ENCODE data around the gene PNCK.
"Not testable (repeated sequence)": the region's sequence is repeated elsewhere in the genome, so short reads cannot be mapped to it uniquely, and the experiment has no call there.

The PNCK gene

DNA sequence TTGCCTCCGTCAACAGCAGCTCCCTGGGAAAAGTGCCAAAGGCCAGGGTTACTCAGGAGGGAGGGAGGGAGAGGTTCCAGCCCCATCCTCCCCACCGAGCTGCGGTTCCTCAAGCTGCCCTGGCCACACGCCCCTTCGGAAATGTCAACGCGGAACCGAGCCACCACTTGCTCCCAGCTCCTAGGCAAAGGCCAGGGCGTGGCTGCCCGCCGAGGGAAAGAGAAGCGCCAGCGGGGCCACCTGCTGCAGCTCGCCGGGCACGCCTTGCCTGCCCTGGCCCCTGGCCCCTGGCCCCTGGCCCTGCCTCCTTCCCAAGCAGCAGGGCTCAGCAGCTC, 29.4 kb upstream of the PNCK start:
- no peaks in the 10 kb centered on the region for H3K4me1 Mint-ChIP-seq
- no peak for DNase-seq
- H3K36me3 Mint-ChIP-seq (ENCODE audit: low read depth): peaks cover 3% of the 10 kb centered on the region
- ATAC-seq: no peak
- no peaks in the 10 kb centered on the region for H3K27me3 Mint-ChIP-seq
- H3K27ac Mint-ChIP-seq: no peak overlapping the region
- no peaks in the 10 kb centered on the region for H3K9me3 Mint-ChIP-seq
- H3K4me3 Mint-ChIP-seq: no peak overlapping the region

DNA sequence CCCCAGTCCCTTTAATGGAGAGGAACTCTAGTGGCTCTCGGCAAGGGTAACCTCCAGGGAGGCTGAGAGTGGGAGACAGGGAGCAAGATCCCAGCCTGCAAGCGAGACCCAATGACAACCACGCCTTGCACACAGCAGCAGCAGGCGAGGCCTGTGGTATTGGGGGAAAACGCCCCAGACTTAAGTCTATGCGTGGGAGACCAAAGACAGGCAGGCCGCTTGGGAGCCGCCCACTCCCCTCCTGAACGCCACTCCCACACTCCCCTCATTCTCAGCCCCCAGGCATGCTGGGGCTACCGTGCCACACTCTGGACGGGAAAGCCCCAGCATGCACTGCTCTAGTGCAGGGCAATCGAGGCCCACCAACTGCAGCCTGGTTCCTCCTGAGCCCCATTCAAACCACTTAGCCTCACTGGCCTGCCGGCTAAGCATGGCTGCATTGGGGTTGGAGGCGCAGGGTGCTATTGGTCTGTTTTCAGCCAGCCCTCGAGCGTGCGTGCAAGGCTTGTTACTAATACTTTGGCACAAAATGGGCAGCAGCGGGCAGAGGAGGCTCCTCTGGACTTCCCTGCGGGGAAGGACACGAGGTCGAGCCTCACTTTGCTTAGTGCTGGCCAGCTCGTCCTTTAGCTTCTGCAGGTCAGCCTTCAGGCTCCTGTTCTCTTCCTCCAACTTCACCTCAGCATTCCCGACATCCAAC, 28.9 kb upstream of the PNCK start:
- ATAC-seq: no peak
- Mint-ChIP-seq H3K4me3 (no peak overlapping the region), H3K9me3 (no peaks in the 10 kb centered on the region), H3K27me3 (no peaks in the 10 kb centered on the region), H3K4me1 (no peaks in the 10 kb centered on the region), H3K27ac (no peak overlapping the region), H3K36me3 (ENCODE audit: low read depth) (peaks cover 6% of the 10 kb centered on the region)
- DNase-seq: no peak

DNA sequence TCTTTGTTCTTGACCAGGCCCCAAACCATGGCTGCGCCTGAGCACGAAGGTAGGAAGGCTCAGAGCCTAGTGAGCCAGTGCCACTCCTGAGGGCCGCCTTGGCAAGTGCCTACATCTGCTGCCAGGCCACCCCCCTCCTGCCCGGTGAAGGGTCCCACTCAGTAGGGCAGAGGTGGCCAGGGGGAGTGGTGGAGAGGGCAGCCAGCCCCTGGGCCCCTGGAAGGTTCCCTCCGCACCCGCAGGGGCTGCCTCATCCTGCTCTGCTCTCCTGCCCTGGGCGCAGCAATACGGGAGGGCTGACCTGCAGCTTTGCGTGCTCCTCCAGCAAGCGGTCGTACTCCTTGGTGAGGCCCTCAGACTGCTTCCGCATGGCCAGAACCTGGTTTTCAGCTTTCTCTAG, 28.1 kb upstream of the PNCK start:
- Mint-ChIP-seq H3K27ac (no peak overlapping the region), H3K27me3 (no peaks in the 10 kb centered on the region), H3K36me3 (ENCODE audit: low read depth) (peaks cover 10% of the 10 kb centered on the region), H3K4me3 (no peak overlapping the region), H3K9me3 (no peaks in the 10 kb centered on the region), H3K4me1 (no peaks in the 10 kb centered on the region)
- no peak for ATAC-seq
- no peak for DNase-seq

DNA sequence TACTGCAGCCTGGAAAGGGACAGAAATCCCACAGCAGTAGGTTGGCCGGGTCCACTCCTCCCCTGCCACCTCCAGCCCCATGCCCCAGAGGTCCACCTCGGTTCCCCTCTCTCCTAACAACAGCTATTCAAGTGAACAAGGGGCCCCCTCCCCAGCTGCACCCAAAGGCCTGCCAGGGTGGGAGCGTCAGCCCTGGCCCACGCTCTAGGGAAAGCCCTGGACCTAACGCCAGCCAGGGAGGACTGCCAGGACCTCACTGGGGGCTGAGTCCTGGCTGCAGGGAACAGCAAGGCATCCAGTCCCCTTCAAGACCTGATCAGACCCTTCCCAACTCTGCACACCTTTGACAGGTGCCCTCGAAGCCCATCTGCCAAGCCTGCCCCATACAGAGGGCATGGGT, 27.4 kb upstream of the PNCK start:
- peaks cover 10% of the 10 kb centered on the region for H3K36me3 Mint-ChIP-seq (ENCODE audit: low read depth)
- ATAC-seq: no peak
- H3K4me1 Mint-ChIP-seq: no peaks in the 10 kb centered on the region
- no peak overlapping the region for H3K27ac Mint-ChIP-seq
- no peak for DNase-seq
- no peak overlapping the region for H3K4me3 Mint-ChIP-seq
- no peaks in the 10 kb centered on the region for H3K27me3 Mint-ChIP-seq
- H3K9me3 Mint-ChIP-seq: no peaks in the 10 kb centered on the region

DNA sequence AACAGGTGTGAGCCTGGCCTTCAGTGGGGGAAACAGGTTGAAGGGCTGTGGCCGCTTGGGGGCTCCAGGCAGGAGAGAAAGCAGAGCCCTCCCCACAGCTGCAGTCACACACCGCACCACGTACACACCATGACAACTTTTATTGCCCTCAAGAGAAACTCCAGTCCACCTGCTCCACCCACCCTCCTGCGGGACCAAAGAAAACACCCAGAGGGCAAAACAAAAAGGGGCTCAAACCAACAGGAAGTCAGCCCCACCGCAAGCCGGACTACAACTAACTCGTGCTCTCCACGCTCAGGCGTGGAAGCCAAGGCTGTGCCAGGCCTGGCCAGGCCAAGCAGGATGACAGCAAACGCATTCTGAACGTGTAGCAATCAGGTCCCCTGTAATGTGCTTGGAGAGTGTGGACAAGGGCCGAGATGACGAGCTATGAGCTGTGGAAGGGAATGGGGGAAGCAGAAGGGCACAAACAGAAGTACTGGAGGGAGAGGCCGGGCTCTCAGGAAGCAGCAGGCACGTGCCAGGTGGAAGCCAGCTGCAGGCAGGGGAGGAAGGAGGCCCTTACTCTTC, 26.8 kb upstream of the PNCK start:
- Mint-ChIP-seq H3K36me3 (ENCODE audit: low read depth) (peaks cover 10% of the 10 kb centered on the region), H3K27ac (no peak overlapping the region), H3K4me1 (no peaks in the 10 kb centered on the region), H3K27me3 (no peaks in the 10 kb centered on the region), H3K4me3 (no peak overlapping the region), H3K9me3 (no peaks in the 10 kb centered on the region)
- no peak for DNase-seq
- ATAC-seq: no peak

DNA sequence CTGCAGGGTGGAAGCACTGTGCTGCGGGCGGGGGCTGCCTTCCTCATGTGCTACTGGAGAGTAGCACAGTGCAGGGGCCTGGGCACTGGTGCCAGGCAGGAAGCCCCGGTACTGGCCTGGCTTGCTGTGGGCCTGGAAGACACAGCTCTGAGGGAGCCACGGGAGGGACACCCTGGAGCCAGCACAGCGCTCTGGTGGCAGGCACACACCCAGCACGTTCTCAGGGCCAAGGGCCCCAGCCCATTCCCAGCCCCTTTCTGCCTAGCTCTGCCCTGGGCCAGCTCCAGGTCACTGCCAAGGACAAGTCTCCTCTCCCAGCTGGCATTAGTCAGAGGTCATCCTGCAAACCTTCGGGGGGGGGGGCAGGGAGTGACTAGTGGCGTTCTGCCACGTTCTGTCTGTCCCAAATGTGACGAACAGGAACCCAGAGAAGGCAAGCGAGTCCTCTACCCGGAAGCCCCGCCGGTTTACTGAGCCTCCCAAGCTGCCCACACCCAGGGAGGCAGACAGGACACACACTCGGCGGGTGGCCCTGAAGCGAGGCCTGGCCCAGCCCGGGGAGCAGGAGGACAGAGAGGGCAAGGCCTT, 26.3 kb upstream of the PNCK start:
- not testable (repeated sequence) for H3K27me3 Mint-ChIP-seq, H3K27ac Mint-ChIP-seq
- peaks cover 10% of the 10 kb centered on the region for H3K36me3 Mint-ChIP-seq (ENCODE audit: low read depth)

DNA sequence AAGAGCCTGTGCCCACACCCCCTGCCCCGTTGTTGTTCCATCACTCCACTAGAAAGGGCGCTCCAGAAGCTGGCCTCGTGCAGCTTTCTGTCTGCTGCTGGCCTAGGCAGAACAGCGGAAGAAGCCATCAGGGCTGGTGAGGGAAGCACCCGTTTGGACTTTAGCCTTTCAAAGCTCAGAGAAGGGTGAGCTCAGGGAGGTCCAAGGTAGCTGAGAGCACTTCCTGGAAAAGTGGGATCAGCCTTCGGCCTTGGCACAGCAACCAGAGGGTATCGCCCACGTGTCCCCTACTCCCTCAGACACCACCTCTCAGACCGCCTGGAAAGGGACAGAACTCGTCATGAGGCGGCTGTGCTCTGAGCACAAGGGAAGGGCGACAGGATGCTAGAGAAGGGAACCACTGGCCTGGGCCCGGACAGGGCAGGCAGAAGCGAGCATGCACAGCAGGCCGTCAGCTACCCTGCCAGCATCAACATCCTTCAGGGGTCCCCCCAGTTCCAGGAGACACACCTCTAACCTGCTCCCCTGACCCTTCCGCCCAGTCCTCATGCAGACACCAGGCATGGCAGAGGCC, 25.7 kb upstream of the PNCK start:
- not testable (repeated sequence) for H3K9me3 Mint-ChIP-seq, H3K27me3 Mint-ChIP-seq, H3K27ac Mint-ChIP-seq, H3K4me1 Mint-ChIP-seq, DNase-seq, ATAC-seq, H3K4me3 Mint-ChIP-seq
- H3K36me3 Mint-ChIP-seq (ENCODE audit: low read depth): peaks cover 10% of the 10 kb centered on the region

More for the DNA sequence above, 26.3 kb upstream of the PNCK start:
- ATAC-seq, DNase-seq, H3K9me3 Mint-ChIP-seq, H3K4me1 Mint-ChIP-seq, H3K4me3 Mint-ChIP-seq: not testable (repeated sequence)

DNA sequence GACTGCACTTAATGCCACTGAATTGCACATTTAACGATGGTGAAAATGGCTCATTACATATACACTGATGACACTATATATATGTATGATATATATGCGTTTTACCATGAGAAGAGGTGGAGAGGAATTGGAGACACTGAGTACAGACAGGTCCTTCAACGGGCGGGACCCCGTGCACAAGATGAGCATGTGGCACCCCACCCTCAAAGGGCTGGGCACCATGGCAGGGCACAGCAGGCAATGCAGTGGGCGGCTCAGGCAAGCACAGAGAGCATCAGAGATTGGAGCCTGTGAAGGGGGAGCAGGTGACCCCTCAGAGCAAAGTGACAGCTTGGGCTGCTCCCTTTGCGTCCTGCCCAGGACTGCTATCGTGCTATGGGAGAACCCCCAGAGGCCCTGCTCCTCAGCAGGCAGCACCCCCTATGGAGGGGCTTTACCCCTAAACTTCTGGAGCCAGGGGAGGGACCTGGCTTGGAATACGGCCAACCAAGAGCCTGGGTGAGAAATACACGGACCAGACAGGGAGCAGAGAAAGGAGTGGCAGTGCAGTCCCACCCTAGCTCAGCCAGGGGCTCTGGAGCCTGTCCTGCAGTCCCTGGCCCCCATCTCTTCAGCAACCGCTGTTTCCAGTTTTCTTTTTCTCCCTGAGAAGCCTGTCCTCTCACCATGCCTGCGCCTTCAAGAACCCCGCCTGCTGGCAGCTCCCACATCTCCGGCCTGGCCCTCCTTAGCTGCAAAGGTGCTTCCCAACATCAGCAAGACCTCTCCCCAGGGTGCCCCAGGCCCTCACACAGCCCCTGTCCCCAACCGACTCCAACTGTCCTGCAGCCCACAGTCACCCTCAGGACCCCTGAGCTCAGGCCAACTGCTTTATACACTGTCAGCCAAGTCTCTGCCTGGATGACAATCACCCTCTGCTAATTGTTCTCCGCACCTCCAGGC, 24.6 kb upstream of the PNCK start:
- DNase-seq (no peak), ATAC-seq (no peak)
- no peaks in the 10 kb centered on the region for H3K27me3 Mint-ChIP-seq
- no peak overlapping the region for H3K27ac Mint-ChIP-seq
- H3K4me3 Mint-ChIP-seq: no peak overlapping the region
- peaks cover 10% of the 10 kb centered on the region for H3K36me3 Mint-ChIP-seq (ENCODE audit: low read depth)
- no peaks in the 10 kb centered on the region for H3K9me3 Mint-ChIP-seq
- H3K4me1 Mint-ChIP-seq: no peaks in the 10 kb centered on the region

DNA sequence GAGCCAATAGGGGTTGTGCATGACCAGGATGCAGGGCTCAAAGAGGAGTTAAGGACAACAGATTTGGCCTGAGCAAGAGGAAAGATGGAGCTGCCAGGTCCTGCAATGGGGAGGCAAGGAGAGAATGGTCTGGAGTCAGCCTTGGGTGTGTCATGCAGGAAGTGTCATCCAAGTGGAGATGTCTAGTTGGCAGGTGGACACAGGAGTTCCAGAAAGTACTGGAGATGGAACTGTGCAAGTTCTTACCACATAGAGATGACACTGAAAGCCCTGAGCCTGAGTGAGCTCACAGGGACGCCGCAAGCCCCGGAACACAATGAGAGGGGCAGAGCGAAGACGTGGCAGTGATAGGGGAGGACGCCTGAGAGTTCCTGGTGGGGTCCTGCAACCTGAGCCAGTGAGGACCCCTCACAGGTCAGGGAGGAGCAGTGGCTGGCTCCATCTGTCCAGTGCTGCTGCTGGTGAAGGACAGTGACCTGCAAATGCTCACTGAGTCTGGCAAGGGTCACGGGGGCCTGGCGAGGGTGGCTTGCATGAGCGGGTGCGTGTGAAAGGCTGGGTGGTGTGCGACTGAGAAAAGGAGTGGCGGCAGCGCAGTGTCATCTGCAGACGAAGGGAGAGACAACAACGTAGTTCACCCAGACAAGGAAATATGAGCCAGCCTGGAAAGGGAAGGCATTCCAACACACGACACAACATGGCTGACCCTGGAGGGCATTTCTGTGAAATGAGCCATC, 23.5 kb upstream of the PNCK start:
- H3K36me3 Mint-ChIP-seq (ENCODE audit: low read depth): peaks cover 10% of the 10 kb centered on the region
- ATAC-seq, H3K4me1 Mint-ChIP-seq, DNase-seq, H3K27ac Mint-ChIP-seq, H3K9me3 Mint-ChIP-seq, H3K27me3 Mint-ChIP-seq, H3K4me3 Mint-ChIP-seq: not testable (repeated sequence)

DNA sequence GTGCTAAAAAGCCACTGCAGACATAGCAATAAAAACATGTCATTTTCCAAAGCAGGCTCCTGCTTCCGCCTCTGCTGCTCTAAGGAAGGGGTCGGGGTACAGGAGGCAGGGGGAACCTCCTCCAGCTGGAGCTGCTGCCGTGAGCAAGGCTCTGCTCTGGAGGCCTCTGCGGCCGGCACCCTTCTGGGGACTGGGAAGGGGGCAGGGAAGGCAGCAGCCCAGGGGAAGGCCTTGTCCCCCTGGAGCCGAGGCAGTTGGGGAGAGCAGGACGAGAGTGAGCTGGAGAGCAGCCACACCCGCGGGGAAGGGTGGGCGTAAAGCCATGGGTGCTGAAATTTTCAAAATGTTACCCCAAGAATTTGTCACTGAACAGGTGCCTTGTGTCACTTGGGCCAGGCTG, 22.9 kb upstream of the PNCK start:
- peaks cover 10% of the 10 kb centered on the region for H3K36me3 Mint-ChIP-seq (ENCODE audit: low read depth)
- ATAC-seq, DNase-seq, H3K9me3 Mint-ChIP-seq, H3K4me3 Mint-ChIP-seq, H3K27me3 Mint-ChIP-seq, H3K27ac Mint-ChIP-seq, H3K4me1 Mint-ChIP-seq: not testable (repeated sequence)

DNA sequence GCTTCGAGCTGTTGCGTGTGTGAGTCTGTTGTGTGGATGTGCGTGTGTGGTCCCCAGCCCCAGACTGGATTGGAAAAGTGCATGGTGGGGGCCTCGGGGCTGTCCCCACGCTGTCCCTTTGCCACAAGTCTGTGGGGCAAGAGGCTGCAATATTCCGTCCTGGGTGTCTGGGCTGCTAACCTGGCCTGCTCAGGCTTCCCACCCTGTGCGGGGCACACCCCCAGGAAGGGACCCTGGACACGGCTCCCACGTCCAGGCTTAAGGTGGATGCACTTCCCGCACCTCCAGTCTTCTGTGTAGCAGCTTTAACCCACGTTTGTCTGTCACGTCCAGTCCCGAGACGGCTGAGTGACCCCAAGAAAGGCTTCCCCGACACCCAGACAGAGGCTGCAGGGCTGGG, 22.5 kb upstream of the PNCK start:
- ATAC-seq: no peak
- H3K9me3 Mint-ChIP-seq: no peaks in the 10 kb centered on the region
- H3K36me3 Mint-ChIP-seq (ENCODE audit: low read depth): peaks cover 10% of the 10 kb centered on the region
- no peaks in the 10 kb centered on the region for H3K4me1 Mint-ChIP-seq
- no peak overlapping the region for H3K4me3 Mint-ChIP-seq
- H3K27ac Mint-ChIP-seq: no peak overlapping the region
- no peak for DNase-seq
- no peaks in the 10 kb centered on the region for H3K27me3 Mint-ChIP-seq

DNA sequence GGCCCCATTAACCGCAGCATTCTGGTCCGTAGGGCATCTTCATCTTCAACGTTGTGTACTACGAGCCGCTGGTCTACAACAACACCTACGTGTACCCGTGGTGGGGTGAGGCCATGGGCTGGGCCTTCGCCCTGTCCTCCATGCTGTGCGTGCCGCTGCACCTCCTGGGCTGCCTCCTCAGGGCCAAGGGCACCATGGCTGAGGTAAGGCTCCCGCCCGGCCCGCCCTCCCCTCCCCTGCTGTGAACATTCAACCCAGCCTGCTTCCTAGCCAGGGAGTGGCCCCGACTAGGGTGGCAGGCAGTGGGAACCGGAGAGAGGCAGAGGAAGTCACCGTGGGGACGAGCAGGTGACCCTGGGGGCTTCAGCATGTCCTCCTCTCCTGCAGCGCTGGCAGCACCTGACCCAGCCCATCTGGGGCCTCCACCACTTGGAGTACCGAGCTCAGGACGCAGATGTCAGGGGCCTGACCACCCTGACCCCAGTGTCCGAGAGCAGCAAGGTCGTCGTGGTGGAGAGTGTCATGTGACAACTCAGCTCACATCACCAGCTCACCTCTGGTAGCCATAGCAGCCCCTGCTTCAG, 21.2 kb upstream of the PNCK start:
- H3K27me3 Mint-ChIP-seq: peaks cover under 1% of the 10 kb centered on the region
- H3K4me1 Mint-ChIP-seq: no peaks in the 10 kb centered on the region
- no peaks in the 10 kb centered on the region for H3K9me3 Mint-ChIP-seq
- peaks cover 10% of the 10 kb centered on the region for H3K36me3 Mint-ChIP-seq (ENCODE audit: low read depth)
- DNase-seq: no peak
- H3K27ac Mint-ChIP-seq: no peak overlapping the region
- H3K4me3 Mint-ChIP-seq: no peak overlapping the region
- no peak for ATAC-seq

DNA sequence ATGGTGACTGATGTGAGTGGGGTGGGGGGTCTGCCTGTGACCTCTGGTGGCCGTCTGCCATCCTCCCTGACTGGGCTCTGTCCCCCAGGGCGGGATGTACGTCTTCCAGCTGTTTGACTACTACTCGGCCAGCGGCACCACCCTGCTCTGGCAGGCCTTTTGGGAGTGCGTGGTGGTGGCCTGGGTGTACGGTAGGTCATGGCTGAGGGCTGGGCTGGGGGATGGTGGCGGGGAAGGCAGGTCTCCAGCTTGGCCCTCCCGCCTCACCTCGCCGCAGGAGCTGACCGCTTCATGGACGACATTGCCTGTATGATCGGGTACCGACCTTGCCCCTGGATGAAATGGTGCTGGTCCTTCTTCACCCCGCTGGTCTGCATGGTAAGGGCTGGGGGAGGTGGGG, 20.6 kb upstream of the PNCK start:
- H3K36me3 Mint-ChIP-seq (ENCODE audit: low read depth): peaks cover 10% of the 10 kb centered on the region
- H3K4me1 Mint-ChIP-seq, DNase-seq, H3K9me3 Mint-ChIP-seq, H3K4me3 Mint-ChIP-seq, ATAC-seq, H3K27ac Mint-ChIP-seq, H3K27me3 Mint-ChIP-seq: not testable (repeated sequence)
